Tibial nerve (tissue), 4 donors: Measurements from ENCODE around the gene PLEKHO1.

Experiments used
- CTCF ChIP-seq, 5 experiments: fragments of 200-600 bp in 3 of 5; fragments of 450-650 bp in 2 of 5; sonication (generic) in 3 of 5; IDR thresholded peaks; one replicate each; pipeline ENCODE4 v1.5.1; 2016 to 2019; ENCODE audit warnings: antibody characterized with exemption in 5 of 5, mild to moderate bottlenecking in 3 of 5, moderate library complexity in 2 of 5
- EP300 ChIP-seq, 2 donors: sonication (generic); formaldehyde crosslinking; IDR thresholded peaks; one replicate each; pipeline ENCODE4 v1.6.1; 2017; ENCODE audit warnings: antibody characterized with exemption in 2 of 2, mild to moderate bottlenecking in 1 of 2
- POLR2A ChIP-seq, 2 donors: fragments of 450-650 bp; IDR thresholded peaks; one replicate each; pipeline ENCODE4 v1.6.1; 2017; ENCODE audit warnings: antibody characterized with exemption in 2 of 2, mild to moderate bottlenecking in 2 of 2, moderate library complexity in 2 of 2

GRCh38 chr1:150115121-150115520 lies 34.6 kb upstream of the PLEKHO1 start:
- TF ChIP-seq CTCF (IDR thresholded peaks at IDR 0.05) (no peak), EP300 (IDR thresholded peaks at IDR 0.05) (no peak), POLR2A (IDR thresholded peaks at IDR 0.05) (no peak)
